ENCODE data around the gene SRRM2. TPM values are rescaled to one million over a fixed set of nuclear protein-coding genes. Genes with fewer than 3 reads are reported as not detected.

Gene SRRM2
- total RNA-seq, 2 donors from 2014 or later = 476 to 541 TPM

DNA sequence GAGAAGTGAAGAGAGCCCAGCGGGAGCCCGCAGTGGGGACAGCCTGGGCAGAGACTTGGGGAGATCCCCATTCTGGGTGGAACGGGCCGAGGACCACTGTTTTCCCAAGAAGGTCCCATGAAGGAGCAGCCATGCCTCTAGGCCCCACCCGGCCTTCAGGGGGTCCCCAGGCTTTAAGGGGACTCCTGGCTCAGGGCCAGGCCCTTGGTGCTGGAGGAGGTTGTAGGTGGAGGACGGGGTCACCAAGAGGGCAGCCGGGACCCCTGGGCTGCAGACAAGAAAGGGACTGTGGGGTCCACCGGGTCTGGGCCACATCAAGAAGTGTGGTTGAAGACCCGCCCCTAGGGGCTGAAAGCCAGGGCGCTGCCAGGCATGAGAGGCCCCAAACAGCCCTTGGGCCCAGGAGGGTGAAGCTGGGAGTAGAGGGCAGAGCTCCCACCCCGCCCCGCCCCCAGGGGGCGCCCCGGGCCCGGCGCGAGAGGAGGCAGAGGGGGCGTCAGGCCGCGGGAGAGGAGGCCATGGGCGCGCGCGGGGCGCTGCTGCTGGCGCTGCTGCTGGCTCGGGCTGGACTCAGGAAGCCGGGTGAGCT, 64.4 kb downstream of the SRRM2 start, which contains the start of gene PRSS21:
TSS of gene PRSS21 (plus strand) at position 487 of the 589 bp plus-strand sequence. CDS start at position 519, 32 bp downstream.
- Histone ChIP-seq H3K9me3 (no peaks in the 10 kb centered on the region), H3K27ac (no peak within 1 kb of the TSS), H3K27me3 (replicated peaks; ENCODE audit: insufficient read depth) (no peaks in the 10 kb centered on the region), H3K36me3 (no peaks in the 10 kb centered on the region), H3K4me3 (no peak within 1 kb of the TSS), H3K4me1 (ENCODE audit: control insufficient read depth in 1 of 2, low read depth in 2 of 2) (no peaks in the 10 kb centered on the region)
- no peak for DNase-seq (ENCODE audit: low spot score)
- TF ChIP-seq, protein P1, sequence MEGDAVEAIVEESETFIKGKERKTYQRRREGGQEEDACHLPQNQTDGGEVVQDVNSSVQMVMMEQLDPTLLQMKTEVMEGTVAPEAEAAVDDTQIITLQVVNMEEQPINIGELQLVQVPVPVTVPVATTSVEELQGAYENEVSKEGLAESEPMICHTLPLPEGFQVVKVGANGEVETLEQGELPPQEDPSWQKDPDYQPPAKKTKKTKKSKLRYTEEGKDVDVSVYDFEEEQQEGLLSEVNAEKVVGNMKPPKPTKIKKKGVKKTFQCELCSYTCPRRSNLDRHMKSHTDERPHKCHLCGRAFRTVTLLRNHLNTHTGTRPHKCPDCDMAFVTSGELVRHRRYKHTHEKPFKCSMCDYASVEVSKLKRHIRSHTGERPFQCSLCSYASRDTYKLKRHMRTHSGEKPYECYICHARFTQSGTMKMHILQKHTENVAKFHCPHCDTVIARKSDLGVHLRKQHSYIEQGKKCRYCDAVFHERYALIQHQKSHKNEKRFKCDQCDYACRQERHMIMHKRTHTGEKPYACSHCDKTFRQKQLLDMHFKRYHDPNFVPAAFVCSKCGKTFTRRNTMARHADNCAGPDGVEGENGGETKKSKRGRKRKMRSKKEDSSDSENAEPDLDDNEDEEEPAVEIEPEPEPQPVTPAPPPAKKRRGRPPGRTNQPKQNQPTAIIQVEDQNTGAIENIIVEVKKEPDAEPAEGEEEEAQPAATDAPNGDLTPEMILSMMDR (IDR thresholded peaks at IDR 0.05) = no peak
- no peak for ATAC-seq (ENCODE audit: insufficient number of reproducible peaks, low FRiP score, low read depth)

DNA sequence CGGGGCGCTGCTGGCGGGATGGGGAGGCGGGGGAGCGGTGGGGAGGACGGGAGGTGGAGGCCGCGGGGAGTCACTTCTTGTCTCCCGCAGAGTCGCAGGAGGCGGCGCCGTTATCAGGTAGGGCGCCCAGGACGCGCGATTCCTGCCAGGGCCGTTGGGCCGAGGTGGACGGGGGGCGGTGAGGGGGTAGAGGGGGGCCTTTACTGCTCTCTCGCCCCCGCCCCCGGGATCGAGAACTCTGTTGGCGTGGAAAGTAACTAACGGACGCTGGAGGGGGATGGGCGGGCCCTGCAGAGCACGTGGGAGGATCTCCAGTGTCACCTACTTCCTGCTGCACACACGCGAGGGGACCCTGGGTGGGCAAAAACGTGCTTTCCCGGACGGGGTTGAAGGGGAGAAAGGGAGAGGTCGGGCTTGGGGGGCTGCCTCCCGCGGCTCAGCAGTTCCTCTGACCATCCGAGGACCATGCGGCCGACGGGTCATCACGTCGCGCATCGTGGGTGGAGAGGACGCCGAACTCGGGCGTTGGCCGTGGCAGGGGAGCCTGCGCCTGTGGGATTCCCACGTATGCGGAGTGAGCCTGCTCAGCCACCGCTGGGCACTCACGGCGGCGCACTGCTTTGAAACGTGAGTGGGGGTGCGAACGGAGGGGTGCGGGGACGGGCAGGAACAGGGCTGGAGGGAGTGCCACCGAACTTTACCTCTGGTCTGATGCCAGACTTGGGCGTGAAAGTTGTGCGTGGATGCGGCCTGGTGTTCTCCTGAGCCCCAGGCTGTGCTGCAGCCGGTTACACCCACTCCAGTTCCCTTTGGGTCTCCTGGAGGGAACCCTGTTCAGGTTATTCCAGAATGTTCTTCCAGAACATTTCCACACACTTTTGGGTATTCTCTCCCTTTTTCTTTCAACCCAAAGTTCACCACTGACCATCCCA, 65.2 kb downstream of the SRRM2 start:
- Histone ChIP-seq H3K27ac (no peak overlapping the region), H3K4me3 (no peak overlapping the region), H3K27me3 (replicated peaks; ENCODE audit: insufficient read depth) (no peaks in the 10 kb centered on the region), H3K36me3 (no peaks in the 10 kb centered on the region), H3K9me3 (no peaks in the 10 kb centered on the region), H3K4me1 (ENCODE audit: control insufficient read depth in 1 of 2, low read depth in 2 of 2) (no peaks in the 10 kb centered on the region)
- TF ChIP-seq, protein P1 (IDR thresholded peaks at IDR 0.05) = no peak
- DNase-seq (ENCODE audit: low spot score) = no peak
- ATAC-seq (ENCODE audit: insufficient number of reproducible peaks, low FRiP score, low read depth) = no peak

DNA sequence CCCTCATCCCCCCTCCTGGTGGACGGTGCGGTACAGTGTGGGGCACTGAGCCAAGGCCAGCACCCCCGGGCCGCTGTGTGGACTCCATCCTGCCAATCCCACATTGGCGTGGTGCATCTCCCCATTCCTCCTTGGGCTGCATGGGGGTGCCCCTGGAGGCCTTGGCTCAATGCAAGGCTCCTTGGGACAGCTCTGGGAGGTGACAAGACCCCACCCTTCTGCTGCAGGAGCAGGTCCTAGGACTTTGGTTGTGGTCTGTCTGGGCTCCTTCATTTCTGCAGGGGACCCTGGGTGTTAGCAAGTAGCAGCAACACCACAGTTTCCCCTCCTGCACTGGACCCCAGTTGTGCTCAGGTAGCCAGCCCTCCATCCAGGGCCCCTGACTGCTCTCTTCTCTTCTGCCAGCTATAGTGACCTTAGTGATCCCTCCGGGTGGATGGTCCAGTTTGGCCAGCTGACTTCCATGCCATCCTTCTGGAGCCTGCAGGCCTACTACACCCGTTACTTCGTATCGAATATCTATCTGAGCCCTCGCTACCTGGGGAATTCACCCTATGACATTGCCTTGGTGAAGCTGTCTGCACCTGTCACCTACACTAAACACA, 65.9 kb downstream of the SRRM2 start:
- Histone ChIP-seq H3K36me3 (no peaks in the 10 kb centered on the region), H3K9me3 (no peaks in the 10 kb centered on the region), H3K4me1 (ENCODE audit: control insufficient read depth in 1 of 2, low read depth in 2 of 2) (no peaks in the 10 kb centered on the region), H3K27ac (no peak overlapping the region), H3K4me3 (no peak overlapping the region), H3K27me3 (replicated peaks; ENCODE audit: insufficient read depth) (no peaks in the 10 kb centered on the region)
- DNase-seq (ENCODE audit: low spot score) = no peak
- TF ChIP-seq, protein P1 (IDR thresholded peaks at IDR 0.05) = no peak
- no peak for ATAC-seq (ENCODE audit: insufficient number of reproducible peaks, low FRiP score, low read depth)

DNA sequence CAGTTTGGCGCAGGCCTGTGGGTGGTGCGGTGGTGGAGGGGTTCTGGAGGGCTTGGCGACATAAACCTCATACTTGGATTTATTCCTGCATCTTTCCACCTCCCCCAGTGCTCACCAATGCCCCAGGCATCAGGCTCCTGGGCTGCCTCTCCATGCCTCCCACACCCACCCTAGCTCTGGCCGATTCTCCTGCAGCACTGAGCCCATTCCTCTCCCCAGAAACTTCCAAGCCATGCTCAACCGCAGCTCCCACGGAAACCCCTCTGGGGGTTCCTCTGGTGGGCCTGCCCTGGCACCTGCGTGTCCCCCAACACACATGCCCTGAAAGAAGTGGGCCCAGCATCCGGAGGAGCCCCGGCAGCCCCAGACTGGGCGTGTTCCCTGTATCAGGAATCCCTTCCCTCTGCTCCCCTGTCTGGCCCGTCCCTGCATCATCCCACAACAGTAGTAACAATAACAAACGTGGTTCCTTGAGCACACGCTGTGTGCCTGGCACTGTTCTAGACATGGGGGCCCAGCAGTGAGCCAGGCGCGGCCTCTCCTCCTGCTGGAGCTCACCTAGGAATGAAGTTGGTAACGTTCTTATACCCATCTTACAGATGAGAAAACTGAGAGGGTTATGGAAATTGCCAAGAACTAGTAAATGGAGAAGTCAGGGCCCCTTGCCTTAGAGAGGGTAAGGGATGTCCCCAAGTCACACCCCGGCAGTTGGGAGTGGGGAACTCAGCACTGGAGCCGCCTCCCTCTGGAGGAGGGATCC, 66.9 kb downstream of the SRRM2 start:
- H3K4me3 ChIP-seq = no peak overlapping the region
- no peak overlapping the region for H3K27ac ChIP-seq
- DNase-seq (ENCODE audit: low spot score) (no peak), ATAC-seq (ENCODE audit: insufficient number of reproducible peaks, low FRiP score, low read depth) (no peak)
- H3K27me3 ChIP-seq (replicated peaks; ENCODE audit: insufficient read depth) = no peaks in the 10 kb centered on the region
- H3K9me3 ChIP-seq = no peaks in the 10 kb centered on the region
- TF ChIP-seq, protein P1 (IDR thresholded peaks at IDR 0.05) = no peak
- no peaks in the 10 kb centered on the region for H3K4me1 ChIP-seq (ENCODE audit: control insufficient read depth in 1 of 2, low read depth in 2 of 2)
- H3K36me3 ChIP-seq = no peaks in the 10 kb centered on the region

Data from thoracic aorta (tissue), 2 donors.